ENCODE data around the gene SCN3A.

GRCh38 chr2:165109915-165110314 is 93.9 kb downstream of the SCN3A start:
- no peak for TF ChIP-seq ZNF699 (CRISPR knock-in tag; IDR thresholded peaks at IDR 0.05; ENCODE audit: insufficient replicate concordance)
- no peak for TF ChIP-seq FOXK1 (CRISPR knock-in tag; IDR thresholded peaks at IDR 0.05; ENCODE audit: borderline replicate concordance)
- no peak for TF ChIP-seq ELF1 (tag; IDR thresholded peaks at IDR 0.05)
